Measurements from ENCODE around the gene TBX6. TPM values are rescaled to one million over a fixed set of nuclear protein-coding genes. Genes with fewer than 3 reads are reported as not detected.

Gene TBX6
- total and polyA plus RNA-seq, 7 donors, result 0.23 to 1.7 (median 1.1) TPM

- Histone ChIP-seq H3K4me1 (peaks cover 0 to 62% (median 58%) of the 10 kb centered on the region in 4 donors), H3K27me3 (no peaks in the 10 kb centered on the region), H3K4me3 (peak overlapping the region; percentile 73 to 98 (median 82)), H3K36me3 (peaks cover 44 to 50% (median 45%) of the 10 kb centered on the region in 4 donors), H3K27ac (peak overlapping the region; percentile 96 to 100 (median 98)), H3K9me3 (no peaks in the 10 kb centered on the region)
- peak; percentile 77 for DNase-seq
- TF ChIP-seq CTCF (IDR thresholded peaks at IDR 0.05), result no peak
- no peak for TF ChIP-seq POLR2AphosphoS5 (IDR thresholded peaks at IDR 0.05)
- TF ChIP-seq EP300 (IDR thresholded peaks at IDR 0.05), result no peak
- no peak for TF ChIP-seq POLR2A (IDR thresholded peaks at IDR 0.05)
- WGBS, 2 donors, result 14 to 49% methylated on average over 21 of the region's 21 CpGs
- intact Hi-C loops (cut with DNase I), result loop anchor here (5.0 kb wide), 1 partner anchor 255 kb away; the partner anchor contains the start of gene PRRT2
These were observed 24.8 kb downstream of the TBX6 start for GRCh38 chr16:30066761-30067583.

- peak overlapping the region; percentile 96 to 100 (median 98) for H3K27ac ChIP-seq
- H3K4me1 ChIP-seq, result peaks cover 0 to 62% (median 55%) of the 10 kb centered on the region in 4 donors
- peaks cover 36 to 41% (median 38%) of the 10 kb centered on the region in 4 donors for H3K36me3 ChIP-seq
- TF ChIP-seq POLR2AphosphoS5 (IDR thresholded peaks at IDR 0.05) (no peak), CTCF (IDR thresholded peaks at IDR 0.05) (no peak), EP300 (IDR thresholded peaks at IDR 0.05) (no peak), POLR2A (IDR thresholded peaks at IDR 0.05) (peak in 1 of 2 donors; percentile 11)
- intact Hi-C loops (cut with DNase I), result loop anchor here (5.0 kb wide), 1 partner anchor 254 kb away; the partner anchor contains the start of gene PRRT2
- WGBS, 2 donors, result 1% methylated on average over 44 of the region's 44 CpGs
- H3K9me3 ChIP-seq, result no peaks in the 10 kb centered on the region
- peak overlapping the region; percentile 73 to 98 (median 82) for H3K4me3 ChIP-seq
- no peaks in the 10 kb centered on the region for H3K27me3 ChIP-seq
- no peak for DNase-seq
These were observed 25.6 kb downstream of the TBX6 start for GRCh38 chr16:30065943-30066760.

- intact Hi-C loops (cut with DNase I), result loop anchor here (5.0 kb wide), 1 partner anchor 253 kb away; the partner anchor contains the start of gene PRRT2
These were observed 26.4 kb downstream of the TBX6 start, which contains the start of gene ALDOA for GRCh38 chr16:30065102-30065942. ALDOA (plus strand) TSS chr16:30065760; CDS start chr16:30066898, 1,138 bp downstream.

More at GRCh38 chr16:30065102-30065942, 26.4 kb downstream of the TBX6 start, which contains the start of gene ALDOA:
- peak; percentile 99 for DNase-seq
- H3K9me3 ChIP-seq, result no peaks in the 10 kb centered on the region
- H3K4me3 ChIP-seq, result peak within 1 kb of the TSS; percentile 73 to 98 (median 82)
- peak; percentile 99 for TF ChIP-seq POLR2A (IDR thresholded peaks at IDR 0.05)
- TF ChIP-seq CTCF (IDR thresholded peaks at IDR 0.05), result no peak
- TF ChIP-seq POLR2AphosphoS5 (IDR thresholded peaks at IDR 0.05), result peak; percentile 96 to 99 (median 98)
- peak in 2 of 4 donors; percentile 49 to 77 for TF ChIP-seq EP300 (IDR thresholded peaks at IDR 0.05)
- no peaks in the 10 kb centered on the region for H3K27me3 ChIP-seq
- H3K27ac ChIP-seq, result peak within 1 kb of the TSS; percentile 96 to 100 (median 98)
- H3K4me1 ChIP-seq, result peaks cover 0 to 57% (median 49%) of the 10 kb centered on the region in 4 donors
- WGBS, 2 donors, result 0% methylated on average over 99 of the region's 99 CpGs
- H3K36me3 ChIP-seq, result peaks cover 28 to 33% (median 31%) of the 10 kb centered on the region in 4 donors

Data from sigmoid colon (tissue), 7 donors.